ENCODE results near the gene CDC37. TPM values are rescaled to one million over a fixed set of nuclear protein-coding genes. Genes with fewer than 3 reads are reported as not detected.
A peak's percentile ranks its signal among the peaks of the same experiment; 100 is the strongest.
"Not testable (repeated sequence)": the region's sequence is repeated elsewhere in the genome, so short reads cannot be mapped to it uniquely, and the experiment has no call there.

Gene CDC37
- total RNA-seq, 2 experiments from 2014 or later, result 242 to 252 TPM

DNA sequence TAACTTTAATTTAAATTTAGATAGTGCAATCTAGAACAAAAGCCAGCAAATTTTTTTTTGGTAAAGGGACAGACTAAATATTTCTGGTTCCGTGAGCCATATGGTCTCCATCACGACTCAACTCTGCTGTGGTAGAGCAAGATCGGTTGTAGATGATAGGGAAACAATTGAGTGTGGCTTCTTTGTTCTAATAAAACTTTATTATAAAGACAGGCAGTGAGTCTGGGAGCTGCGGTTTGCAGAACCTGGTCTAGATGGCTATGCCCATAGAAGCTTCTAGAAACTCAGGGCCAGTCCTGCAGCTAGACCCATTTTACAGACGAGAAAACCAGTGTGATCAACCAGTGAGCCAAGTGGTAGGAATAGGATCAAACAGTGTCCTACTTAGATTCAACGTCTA is 11.2 kb downstream of the CDC37 start:
- Mint-ChIP-seq H3K36me3 (peaks cover 21% of the 10 kb centered on the region), H3K27me3 (no peaks in the 10 kb centered on the region), H3K4me3 (no peak overlapping the region), H3K4me1 (peaks cover 6% of the 10 kb centered on the region), H3K9me3 (no peaks in the 10 kb centered on the region), H3K27ac (no peak overlapping the region)
- DNase-seq, result no peak

DNA sequence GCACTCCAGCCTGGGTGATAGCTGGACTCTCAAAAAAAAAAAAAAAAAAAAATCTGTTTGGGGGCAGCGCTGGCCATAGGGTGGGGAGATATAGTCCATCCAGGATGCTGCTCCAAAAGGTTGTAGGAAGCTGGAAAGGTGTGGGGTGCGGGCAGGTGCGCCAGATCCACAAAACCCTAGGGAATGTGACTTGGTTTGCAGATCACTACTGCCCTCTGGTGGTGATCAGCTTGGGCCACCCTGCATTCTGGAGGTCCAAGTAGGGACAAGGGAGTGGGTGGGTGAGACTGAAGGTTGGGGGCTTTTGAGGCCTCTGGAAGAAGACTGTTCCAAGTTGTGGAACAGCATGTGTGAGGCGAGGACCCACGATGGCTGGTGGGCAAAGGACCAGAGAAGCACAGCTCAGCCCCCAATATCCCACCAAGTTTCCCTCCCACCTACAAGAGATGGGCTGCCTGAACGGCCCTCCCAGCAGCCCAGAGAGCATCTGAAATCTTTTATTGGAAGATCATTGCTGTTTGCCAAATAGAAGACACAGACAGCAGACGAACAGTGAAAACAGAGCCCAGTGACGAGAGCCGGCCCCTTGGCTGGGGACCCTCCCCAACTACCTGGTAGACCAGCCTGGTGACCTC is 12.6 kb downstream of the CDC37 start:
- Mint-ChIP-seq H3K4me3 (no peak overlapping the region), H3K9me3 (no peaks in the 10 kb centered on the region), H3K27me3 (no peaks in the 10 kb centered on the region), H3K27ac (no peak overlapping the region), H3K36me3 (peaks cover 18% of the 10 kb centered on the region), H3K4me1 (peaks cover 9% of the 10 kb centered on the region)
- DNase-seq, result peak; percentile 55

DNA sequence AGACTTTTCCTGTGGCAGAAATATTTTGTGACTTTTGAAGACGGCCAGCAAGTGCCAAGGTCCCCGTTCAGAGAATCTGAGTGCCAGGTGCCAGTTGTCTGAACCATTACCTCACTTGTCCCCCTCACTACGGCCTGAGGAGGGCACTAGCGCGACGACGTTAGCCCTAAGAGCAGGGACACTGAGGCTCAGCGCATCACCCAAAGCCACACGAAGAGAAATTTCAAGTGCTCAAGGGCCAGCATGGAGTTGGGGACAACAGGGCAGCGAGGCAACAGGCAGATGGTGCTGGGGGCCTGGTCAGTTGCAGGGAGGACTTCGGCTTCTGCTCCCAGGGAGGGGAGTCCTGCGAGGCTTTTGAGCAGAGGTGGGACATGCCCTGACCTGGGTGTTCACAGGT is 13.5 kb downstream of the CDC37 start:
- no peak overlapping the region for H3K27ac Mint-ChIP-seq
- H3K4me3 Mint-ChIP-seq, result no peak overlapping the region
- no peaks in the 10 kb centered on the region for H3K27me3 Mint-ChIP-seq
- no peaks in the 10 kb centered on the region for H3K9me3 Mint-ChIP-seq
- H3K36me3 Mint-ChIP-seq, result peaks cover 18% of the 10 kb centered on the region
- H3K4me1 Mint-ChIP-seq, result peaks cover 9% of the 10 kb centered on the region
- DNase-seq, result peak; percentile 20

DNA sequence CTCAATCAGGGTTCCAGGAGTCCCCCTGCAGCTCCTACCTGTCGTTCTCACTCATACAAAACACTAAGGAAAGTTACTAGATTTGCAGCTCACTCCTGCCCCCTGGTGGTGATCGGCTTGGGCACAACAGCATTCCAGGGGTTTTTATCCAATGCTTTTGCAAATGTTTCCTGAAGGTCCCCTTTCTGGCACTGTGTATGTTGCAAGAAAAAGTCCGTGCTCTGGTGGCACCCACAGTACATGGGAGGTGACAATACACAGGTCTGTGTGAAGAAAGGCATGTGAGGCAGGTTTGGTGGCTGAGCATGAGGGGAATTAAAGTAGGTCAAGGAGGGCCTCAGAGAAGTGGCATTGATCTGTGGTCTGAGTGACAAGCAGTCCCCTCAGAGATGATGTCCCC is 14.4 kb downstream of the CDC37 start:
- Mint-ChIP-seq H3K4me3 (no peak overlapping the region), H3K27me3 (no peaks in the 10 kb centered on the region), H3K4me1 (peaks cover 9% of the 10 kb centered on the region), H3K36me3 (peaks cover 18% of the 10 kb centered on the region), H3K27ac (peak overlapping the region; percentile 52), H3K9me3 (no peaks in the 10 kb centered on the region)
- DNase-seq, result peak; percentile 60

DNA sequence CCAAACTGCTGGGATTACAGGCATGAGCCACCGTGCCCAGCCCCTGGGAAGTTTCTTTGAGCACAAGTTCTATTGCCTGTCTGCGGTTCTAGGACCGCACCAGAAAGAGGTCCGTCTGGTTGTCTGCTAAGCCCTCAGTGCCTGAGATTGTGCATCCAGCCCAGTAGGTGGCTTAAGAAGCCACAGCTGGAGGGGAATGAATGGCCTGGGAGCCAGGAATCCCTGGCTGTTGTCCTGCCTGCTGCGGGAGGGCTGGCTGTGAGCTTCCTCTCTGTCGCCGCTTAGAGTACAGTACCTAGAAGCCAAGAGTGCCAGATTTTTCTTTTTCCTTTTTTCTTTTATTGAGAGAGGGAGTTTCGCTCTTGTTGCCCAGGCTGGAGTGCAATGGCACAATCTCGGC is 18.8 kb downstream of the CDC37 start:
- Mint-ChIP-seq H3K27me3 (no peaks in the 10 kb centered on the region), H3K27ac (no peak overlapping the region), H3K4me1 (peaks cover 17% of the 10 kb centered on the region), H3K4me3 (no peak overlapping the region), H3K36me3 (peaks cover 5% of the 10 kb centered on the region), H3K9me3 (no peaks in the 10 kb centered on the region)
- DNase-seq, result no peak

DNA sequence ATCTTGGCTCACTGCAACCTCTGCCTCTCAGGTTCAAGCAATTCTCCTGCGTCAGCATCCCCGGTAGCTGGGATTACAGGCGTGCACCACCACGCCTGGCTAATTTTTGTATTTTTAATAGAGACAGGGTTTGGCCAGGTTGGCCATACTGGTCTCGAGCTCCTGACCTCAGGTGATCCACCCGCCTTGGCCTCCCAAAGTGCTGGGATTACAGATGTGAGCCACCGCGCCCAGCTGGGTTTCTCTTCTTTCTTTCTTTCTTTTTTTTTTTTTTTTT is 20.2 kb downstream of the CDC37 start:
- not testable (repeated sequence) for DNase-seq, H3K9me3 Mint-ChIP-seq, H3K27me3 Mint-ChIP-seq, H3K27ac Mint-ChIP-seq, H3K4me3 Mint-ChIP-seq
- Mint-ChIP-seq H3K4me1 (peaks cover 17% of the 10 kb centered on the region), H3K36me3 (peaks cover 13% of the 10 kb centered on the region)

DNA sequence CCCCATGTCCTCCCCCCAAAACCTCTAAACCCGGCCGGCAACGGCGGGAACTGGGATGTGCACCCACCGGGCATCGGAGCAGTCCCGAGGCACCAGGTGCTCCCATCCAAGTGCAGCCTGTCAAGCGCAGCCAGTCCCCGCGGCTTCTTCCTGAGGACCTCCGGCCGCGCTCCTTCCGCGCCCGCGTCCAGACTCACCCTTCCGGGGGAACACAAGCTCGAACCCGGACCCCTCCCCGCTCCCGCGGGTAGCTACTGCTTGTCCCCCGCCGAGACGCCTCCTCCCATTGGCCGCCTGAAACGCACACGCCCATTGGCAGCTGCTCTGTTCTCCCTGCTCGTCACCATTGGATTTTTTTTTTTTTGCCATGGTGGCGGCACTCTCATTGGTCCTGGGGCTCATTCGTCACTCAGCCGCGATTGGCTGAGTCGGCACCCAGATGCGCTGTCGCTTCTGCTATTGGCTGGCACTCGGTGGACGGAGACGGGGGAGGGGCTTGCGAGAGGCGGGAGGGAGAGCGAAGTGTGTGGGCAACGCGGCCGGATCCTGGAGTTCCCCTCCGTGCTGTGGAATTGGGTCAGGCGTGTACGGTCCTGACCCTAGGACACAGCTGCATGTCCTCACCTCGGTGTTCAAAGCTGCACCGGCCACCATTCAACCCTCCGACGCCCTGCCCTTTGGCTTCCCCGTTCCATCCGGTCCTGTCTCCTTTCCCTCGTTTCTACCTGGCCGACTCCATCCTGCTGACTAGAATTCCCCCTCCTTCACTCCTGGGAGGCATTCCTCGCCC is 22.8 kb downstream of the CDC37 start, which contains the start of gene TYK2:
Gene TYK2, minus strand, starts transcription at position 260 of the 790 bp plus-strand sequence. CDS start 2,166 bp downstream, outside the sequence.
- H3K9me3 Mint-ChIP-seq, result no peaks in the 10 kb centered on the region
- peak; percentile 97 for DNase-seq
- no peaks in the 10 kb centered on the region for H3K27me3 Mint-ChIP-seq
- peak within 1 kb of the TSS; percentile 93 for H3K27ac Mint-ChIP-seq
- H3K4me1 Mint-ChIP-seq, result peaks cover 14% of the 10 kb centered on the region
- H3K36me3 Mint-ChIP-seq, result peaks cover 22% of the 10 kb centered on the region
- H3K4me3 Mint-ChIP-seq, result peak within 1 kb of the TSS; percentile 88

DNA sequence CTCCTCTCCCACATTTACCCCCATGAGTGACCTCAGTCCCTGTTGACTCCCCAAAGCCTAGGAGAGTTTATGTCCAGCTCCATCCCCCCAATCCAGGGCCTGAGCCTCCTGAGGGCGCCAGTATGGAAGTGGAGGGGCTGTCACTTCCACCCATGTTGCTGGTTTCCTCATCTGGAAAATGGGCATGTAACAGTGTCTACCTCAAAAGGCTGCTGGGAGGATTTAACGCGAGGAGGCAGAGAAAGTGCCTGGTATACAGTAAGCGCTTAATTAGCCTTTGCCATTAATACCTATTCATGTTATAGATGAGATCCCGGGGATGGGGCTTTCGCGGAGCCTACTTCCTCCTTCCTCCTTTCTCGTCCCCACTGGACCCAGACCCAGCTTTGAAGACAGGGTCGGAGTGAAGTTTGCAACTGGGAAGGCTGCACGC is 23.4 kb downstream of the CDC37 start:
- H3K4me1 Mint-ChIP-seq, result peaks cover 14% of the 10 kb centered on the region
- DNase-seq, result no peak
- H3K36me3 Mint-ChIP-seq, result peaks cover 24% of the 10 kb centered on the region
- H3K4me3 Mint-ChIP-seq, result peak overlapping the region; percentile 88
- H3K27me3 Mint-ChIP-seq, result no peaks in the 10 kb centered on the region
- peak overlapping the region; percentile 93 for H3K27ac Mint-ChIP-seq
- H3K9me3 Mint-ChIP-seq, result no peaks in the 10 kb centered on the region

DNA sequence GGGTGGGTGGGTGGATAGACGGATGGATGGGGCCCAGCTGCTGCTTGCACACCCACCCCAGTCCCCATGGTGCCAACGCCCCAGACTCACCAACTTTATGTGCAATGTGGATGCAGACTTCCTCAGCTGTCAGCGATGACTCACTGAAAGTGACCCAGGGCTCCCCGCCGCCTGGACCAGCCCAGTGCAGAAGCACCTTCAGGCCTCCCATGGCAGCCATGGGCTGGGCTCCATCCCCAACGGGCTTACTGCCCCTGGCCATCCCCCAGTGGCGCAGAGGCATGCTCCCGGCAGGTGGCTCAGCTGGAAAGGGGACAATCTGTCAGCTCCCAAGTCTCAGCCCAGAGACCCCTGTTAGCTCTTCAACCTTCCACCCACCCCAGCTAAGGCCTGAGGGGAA is 25.2 kb downstream of the CDC37 start:
- Mint-ChIP-seq H3K4me1 (peaks cover 14% of the 10 kb centered on the region), H3K27me3 (no peaks in the 10 kb centered on the region), H3K36me3 (peaks cover 29% of the 10 kb centered on the region), H3K9me3 (no peaks in the 10 kb centered on the region), H3K27ac (no peak overlapping the region), H3K4me3 (no peak overlapping the region)
- no peak for DNase-seq

DNA sequence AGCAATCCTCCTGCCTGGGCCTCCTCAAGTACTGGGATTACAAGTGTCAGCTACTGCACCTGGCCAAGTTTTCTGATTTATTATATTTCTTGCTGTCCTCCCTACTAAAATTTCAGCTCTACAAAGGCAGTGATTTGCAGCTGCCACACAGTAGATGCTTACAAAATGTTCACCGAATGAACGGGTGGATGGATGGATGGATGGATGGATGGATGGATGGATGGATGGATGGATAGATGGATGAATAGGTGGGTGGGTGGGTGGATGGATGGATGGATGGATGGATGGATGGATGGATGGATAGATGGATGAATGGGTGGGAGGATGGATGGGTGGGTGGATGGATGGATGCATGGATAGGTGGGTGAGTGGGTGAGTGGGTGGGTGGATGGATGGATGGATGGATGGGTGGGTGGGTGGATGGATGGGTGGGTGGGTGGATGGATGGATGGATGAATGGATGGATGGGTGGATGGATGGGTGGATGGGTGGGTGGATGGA is 26.2 kb downstream of the CDC37 start:
- Mint-ChIP-seq H3K36me3 (peaks cover 29% of the 10 kb centered on the region), H3K4me1 (peaks cover 14% of the 10 kb centered on the region)
- not testable (repeated sequence) for H3K27me3 Mint-ChIP-seq, DNase-seq, H3K4me3 Mint-ChIP-seq, H3K9me3 Mint-ChIP-seq, H3K27ac Mint-ChIP-seq

DNA sequence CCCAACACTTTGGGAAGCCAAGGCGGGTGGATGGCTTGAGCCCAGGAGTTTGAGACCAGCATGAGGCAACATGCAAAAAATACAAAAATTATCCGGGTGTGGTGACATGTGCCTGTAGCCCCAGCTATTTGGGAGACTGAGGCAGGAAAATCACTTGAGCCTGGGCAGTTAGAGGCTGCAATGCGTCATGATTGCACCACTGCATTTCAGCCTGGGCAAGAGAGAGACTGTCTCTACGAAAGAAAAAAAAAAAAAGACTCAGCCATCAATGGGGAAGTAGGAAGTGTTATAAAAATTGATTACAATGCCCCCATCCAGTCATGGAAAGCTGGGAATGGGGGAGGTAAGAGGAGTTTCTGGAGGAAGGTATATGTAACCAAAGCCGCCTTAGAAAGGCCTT is 28.4 kb downstream of the CDC37 start:
- H3K9me3 Mint-ChIP-seq, result no peaks in the 10 kb centered on the region
- H3K4me1 Mint-ChIP-seq, result peaks cover 8% of the 10 kb centered on the region
- no peaks in the 10 kb centered on the region for H3K27me3 Mint-ChIP-seq
- H3K4me3 Mint-ChIP-seq, result no peak overlapping the region
- H3K36me3 Mint-ChIP-seq, result peaks cover 27% of the 10 kb centered on the region
- H3K27ac Mint-ChIP-seq, result no peak overlapping the region
- no peak for DNase-seq

DNA sequence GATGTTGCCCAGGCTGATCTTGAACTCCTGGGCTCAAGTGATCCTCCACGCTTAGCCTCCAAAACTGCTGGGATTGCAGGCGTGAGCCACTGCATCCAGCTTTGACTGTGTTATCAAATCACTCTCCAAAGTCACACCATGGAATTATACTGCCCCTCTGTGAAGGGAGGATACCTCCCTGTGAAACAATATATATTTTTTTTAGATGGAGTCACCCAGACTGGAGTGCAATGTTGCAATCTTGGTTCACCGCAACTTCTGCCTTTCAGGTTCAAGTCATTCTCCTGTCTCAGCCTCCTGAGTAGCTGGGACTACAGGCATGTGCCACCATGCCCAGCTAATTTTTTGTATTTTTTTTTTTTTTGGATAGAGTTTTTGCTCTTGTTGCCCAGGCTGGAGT is 30.7 kb downstream of the CDC37 start:
- no peak overlapping the region for H3K4me3 Mint-ChIP-seq
- no peak for DNase-seq
- no peaks in the 10 kb centered on the region for H3K27me3 Mint-ChIP-seq

DNA sequence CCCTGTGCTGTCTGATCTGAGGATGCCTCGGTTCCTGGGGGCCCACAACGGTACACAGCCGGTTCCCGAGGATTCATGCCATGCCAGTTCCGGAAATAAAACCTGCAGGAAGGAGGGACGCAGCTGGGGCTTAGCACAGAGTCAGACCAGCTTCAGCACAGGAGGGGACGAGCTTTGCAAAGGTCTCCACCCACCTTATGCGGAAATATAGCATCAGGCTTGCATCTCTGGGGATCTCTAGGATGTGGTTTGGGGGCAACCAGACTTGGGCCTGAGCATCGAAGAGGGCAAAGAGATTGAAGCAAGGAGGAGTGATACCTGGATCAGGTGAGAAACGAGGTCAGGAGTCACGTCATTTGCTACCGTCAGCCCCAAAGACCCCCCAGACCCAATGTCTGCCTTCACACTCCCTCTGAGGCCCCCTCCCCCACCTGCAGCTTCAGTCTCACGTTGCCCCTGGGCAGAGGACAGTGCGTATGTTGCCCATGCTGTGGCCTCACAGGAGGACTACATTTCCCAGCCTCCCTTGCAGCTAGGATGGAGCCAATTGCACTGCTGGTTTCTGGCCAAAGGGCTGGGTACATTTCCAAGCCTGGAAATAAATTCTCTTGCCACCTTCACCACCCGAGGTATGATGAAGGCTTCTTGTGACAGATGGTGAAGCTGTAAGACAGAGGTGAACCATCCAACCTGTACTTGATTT is 35.1 kb downstream of the CDC37 start:
- Mint-ChIP-seq H3K4me3 (no peak overlapping the region), H3K27me3 (no peaks in the 10 kb centered on the region), H3K9me3 (no peaks in the 10 kb centered on the region), H3K36me3 (peaks cover 19% of the 10 kb centered on the region), H3K27ac (no peak overlapping the region), H3K4me1 (peaks cover 4% of the 10 kb centered on the region)
- DNase-seq, result no peak

More for the DNA sequence above, 30.7 kb downstream of the CDC37 start:
- Mint-ChIP-seq H3K27ac (no peak overlapping the region), H3K9me3 (no peaks in the 10 kb centered on the region), H3K36me3 (peaks cover 26% of the 10 kb centered on the region), H3K4me1 (peaks cover 4% of the 10 kb centered on the region)

DNA sequence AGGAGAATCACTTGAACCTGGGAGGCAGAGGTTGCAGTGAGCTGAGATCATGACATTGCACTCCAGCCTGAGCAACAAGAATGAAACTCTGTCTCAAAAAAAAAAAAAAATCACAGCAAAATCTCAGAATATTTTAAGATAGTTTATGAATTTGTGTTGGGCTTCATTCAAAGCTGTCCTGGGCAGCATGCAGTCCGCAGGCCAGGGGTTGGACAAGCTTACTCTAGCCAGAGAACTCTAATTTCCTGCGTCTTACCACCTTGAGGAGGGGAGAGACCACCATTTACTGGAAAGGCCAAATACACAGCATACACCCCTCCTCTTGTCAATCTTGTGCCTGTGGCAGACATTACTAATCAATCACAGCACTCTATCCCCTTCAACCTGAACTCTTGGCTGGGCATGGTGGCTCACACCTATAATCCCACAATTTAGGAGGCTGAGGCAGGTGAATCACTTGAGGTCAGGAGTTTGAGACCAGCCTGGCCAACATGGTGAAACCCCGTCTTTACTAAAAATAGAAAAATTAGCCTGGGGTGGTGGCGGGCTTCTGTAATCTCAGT is 36.3 kb downstream of the CDC37 start:
- not testable (repeated sequence) for H3K4me3 Mint-ChIP-seq, DNase-seq, H3K27ac Mint-ChIP-seq, H3K27me3 Mint-ChIP-seq, H3K4me1 Mint-ChIP-seq, H3K9me3 Mint-ChIP-seq
- H3K36me3 Mint-ChIP-seq, result peaks cover 20% of the 10 kb centered on the region

DNA sequence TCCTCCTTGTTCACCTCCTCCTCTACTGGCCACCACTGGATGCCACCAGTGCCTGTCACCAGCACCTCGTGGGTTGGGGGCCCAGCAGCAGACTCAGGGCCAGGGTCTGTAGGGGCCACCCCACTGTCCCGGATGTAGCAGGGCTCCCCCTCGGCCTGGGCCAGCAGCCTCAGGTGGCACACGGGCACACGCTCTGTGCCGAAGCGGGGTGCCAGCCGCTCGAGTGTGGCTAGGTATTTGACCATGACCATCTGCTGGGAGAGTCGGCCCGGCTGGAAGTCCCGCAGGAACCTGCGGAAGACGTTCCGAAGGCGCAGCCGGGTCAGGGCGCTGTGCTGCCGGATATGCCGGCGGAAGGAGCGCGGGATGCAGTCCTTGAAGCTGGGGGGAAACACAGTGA is 37.8 kb downstream of the CDC37 start:
- H3K9me3 Mint-ChIP-seq, result no peaks in the 10 kb centered on the region
- H3K4me1 Mint-ChIP-seq, result peaks cover 4% of the 10 kb centered on the region
- H3K36me3 Mint-ChIP-seq, result peaks cover 23% of the 10 kb centered on the region
- DNase-seq, result no peak
- H3K27ac Mint-ChIP-seq, result no peak overlapping the region
- no peaks in the 10 kb centered on the region for H3K27me3 Mint-ChIP-seq
- H3K4me3 Mint-ChIP-seq, result no peak overlapping the region

Data from activated naive CD8-positive, alpha-beta T cell treated with anti-CD3 and anti-CD28 coated beads for 36 hours (primary cell).